NCI-H2171 treated with DMSO at 0.1 percent for 48 hours (cell line): ENCODE measurements around the gene KDM4B.

Experiments used
- DNase-seq: peaks from one replicate; lab custom pipeline; 2025; lab: John Stamatoyannopoulos, UW

The KDM4B gene

GRCh38 chr19:5122671-5123409 is 153.9 kb downstream of the KDM4B start:
- DNase-seq: no peak

DNA sequence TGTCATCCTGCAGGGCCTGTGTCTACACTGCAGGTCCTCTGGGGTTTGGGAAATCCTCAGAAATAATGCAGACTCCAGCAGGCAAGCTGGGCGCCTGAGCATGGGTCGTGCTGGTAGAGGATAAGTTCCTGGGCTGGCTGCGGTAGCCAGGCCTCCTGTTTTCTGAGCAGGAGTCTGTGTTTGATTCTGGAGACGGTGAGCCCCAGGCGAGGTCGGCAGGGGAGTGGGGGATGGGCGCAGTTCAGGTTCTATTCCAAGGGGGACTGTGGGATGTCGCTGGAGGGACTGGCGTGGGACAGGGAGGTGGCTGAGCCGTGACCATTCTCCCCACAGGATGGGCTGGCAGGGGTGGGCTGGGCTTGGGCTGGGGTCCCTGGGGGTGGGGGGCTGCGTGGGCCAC is 154.7 kb downstream of the KDM4B start:
- no peak for DNase-seq

GRCh38 chr19:5124111-5124855 is 155.4 kb downstream of the KDM4B start:
- DNase-seq: no peak

DNA sequence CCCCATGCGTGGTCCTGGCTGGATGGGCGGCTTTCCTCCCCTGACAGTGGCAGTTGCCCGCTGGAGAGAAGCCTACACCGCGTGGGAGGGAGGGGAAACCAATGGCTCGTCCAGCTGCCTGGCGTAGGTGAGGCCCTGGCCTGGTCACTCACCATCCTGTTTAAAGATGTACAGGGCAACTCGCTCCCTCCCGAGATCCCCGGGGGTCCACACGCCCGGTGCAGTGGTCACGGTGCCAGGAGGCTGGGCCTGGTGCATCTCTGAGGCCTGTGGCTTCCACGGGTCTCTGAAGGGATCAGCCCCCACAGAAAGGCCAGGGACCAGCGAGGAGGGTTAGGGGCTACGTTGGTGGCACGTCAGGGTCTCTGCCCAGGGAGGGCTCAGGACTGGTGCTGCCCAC is 156.5 kb downstream of the KDM4B start:
- no peak for DNase-seq

DNA sequence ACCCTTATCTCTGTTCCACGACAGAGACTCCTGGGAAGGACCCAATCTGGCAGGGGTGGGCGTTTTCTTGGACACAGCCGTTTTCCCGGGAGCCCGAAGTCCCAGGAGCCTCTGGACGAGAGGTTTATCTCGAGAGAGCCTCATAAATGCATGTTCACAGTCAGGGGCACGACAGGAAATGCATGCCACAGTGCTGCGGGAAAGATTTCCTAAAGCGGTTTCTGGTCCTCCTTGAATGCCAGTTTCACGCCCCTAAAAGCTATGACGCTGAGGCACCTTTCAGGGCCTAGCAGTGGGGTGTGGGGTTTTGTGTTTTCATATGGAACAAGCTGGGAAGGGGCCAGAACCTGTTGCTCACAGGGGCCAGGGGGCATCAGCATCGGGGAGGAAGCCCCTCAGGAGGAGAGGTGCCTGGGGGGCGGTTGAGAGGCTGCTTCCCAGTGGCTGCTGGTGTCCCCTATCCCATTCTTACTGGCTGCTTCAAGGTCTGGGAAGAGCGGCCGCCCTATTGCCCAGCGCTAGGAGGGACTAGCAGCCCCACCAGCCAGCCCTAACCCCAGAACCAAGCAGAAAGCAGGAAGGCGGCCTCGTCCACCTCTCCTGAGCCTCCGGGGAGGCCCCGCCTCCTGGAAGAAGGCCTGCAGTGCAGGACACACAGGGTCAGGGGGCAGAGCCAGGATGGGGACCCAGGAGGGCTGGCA is 157.0 kb downstream of the KDM4B start:
- no peak for DNase-seq

GRCh38 chr19:5126498-5127223 is 157.7 kb downstream of the KDM4B start:
- no peak for DNase-seq

GRCh38 chr19:5127717-5128116 is 158.8 kb downstream of the KDM4B start:
- no peak for DNase-seq

GRCh38 chr19:5128251-5128935 is 159.5 kb downstream of the KDM4B start:
- no peak for DNase-seq

- no peak for DNase-seq
These were observed 160.1 kb downstream of the KDM4B start for GRCh38 chr19:5128936-5129389.

GRCh38 chr19:5129691-5130090 is 160.8 kb downstream of the KDM4B start:
- DNase-seq: no peak

DNA sequence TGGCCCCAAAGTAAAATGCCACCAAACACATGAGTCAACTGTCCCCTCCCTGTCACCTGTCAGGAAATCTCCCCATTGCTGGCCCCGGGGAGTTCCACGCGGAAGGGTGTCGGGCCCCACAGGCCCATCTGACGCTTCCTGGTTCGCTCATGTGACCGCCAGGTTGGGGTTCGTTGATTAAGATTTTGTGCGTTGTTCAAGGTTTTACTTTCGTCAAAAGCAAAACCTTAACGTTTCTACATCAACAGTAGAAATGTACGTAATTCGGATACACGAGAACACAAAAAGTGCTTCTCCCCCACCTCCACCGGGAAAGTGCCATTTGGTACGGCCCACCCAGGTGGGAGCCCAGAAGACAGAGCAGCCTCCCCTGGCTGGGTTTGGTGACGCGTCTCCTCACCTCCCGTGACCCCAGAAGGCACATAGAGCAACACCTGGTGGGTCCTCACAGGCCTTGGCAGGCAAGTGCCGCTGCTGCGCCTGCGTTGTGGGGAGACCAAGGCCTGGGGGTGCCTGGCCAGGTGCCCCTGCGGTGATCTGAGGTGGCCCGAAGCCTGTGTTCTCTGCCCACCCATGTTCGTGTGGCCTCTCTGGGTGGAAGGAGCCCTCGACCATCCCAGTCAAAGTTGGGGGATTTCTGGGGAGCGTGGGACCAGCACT is 161.6 kb downstream of the KDM4B start:
- peak; percentile 15 for DNase-seq

DNA sequence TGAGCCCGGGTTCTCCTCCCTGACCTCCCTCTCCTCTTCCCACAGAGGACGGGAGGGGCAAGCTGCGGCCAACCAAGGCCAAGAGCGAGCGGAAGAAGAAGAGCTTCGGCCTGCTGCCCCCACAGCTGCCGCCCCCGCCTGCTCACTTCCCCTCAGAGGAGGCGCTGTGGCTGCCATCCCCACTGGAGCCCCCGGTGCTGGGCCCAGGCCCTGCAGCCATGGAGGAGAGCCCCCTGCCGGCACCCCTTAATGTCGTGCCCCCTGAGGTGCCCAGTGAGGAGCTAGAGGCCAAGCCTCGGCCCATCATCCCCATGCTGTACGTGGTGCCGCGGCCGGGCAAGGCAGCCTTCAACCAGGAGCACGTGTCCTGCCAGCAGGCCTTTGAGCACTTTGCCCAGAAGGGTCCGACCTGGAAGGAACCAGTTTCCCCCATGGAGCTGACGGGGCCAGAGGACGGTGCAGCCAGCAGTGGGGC is 162.2 kb downstream of the KDM4B start:
- no peak for DNase-seq

DNA sequence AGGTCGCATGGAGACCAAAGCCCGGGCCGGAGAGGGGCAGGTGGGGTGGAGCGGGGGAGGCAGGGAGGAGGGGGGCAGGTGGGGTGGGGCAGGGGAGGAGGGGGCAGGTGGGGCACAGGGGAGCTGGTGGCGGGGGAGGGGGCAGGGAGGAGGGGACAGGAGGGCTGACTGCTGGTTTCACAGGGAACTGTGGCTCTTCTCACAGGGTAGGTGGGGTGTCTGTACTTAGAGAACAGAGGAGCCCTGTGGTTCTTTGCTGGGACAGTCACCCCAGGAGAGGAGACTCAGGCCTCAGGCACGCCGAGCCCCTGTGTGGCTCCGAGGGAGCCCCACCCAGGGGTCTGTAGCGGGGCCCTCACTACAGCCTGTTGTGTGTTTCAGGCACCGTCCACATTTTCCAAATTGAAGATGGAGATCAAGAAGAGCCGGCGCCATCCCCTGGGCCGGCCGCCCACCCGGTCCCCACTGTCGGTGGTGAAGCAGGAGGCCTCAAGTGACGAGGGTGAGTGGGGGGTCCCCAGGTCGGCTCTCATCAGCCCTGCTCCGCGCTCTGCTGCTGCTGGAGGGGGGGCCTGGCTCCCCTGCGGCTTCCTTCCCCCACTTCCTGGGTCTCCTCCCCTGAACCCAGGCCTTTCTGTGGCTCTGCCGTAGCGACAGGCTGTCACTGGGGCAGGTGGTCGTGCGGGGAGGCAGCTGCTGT is 162.7 kb downstream of the KDM4B start:
- DNase-seq: no peak

DNA sequence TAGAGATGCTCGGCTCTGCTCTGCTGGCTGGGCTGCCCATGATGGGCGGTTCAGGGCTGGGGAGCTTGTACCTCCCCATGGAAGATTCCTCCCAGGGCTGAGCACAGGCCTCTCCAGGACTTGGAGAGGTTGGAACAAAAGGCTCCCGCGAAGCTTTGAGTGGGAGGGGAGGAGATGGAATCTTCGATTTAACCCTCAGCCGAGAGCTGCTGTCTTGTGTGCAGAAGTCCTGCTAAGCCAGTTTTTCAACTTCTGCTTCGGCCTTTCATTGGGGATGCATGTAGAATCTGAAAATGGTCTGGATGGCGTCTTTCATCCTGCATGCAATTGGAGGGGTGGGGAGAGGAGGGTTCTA is 163.3 kb downstream of the KDM4B start:
- DNase-seq: no peak

DNA sequence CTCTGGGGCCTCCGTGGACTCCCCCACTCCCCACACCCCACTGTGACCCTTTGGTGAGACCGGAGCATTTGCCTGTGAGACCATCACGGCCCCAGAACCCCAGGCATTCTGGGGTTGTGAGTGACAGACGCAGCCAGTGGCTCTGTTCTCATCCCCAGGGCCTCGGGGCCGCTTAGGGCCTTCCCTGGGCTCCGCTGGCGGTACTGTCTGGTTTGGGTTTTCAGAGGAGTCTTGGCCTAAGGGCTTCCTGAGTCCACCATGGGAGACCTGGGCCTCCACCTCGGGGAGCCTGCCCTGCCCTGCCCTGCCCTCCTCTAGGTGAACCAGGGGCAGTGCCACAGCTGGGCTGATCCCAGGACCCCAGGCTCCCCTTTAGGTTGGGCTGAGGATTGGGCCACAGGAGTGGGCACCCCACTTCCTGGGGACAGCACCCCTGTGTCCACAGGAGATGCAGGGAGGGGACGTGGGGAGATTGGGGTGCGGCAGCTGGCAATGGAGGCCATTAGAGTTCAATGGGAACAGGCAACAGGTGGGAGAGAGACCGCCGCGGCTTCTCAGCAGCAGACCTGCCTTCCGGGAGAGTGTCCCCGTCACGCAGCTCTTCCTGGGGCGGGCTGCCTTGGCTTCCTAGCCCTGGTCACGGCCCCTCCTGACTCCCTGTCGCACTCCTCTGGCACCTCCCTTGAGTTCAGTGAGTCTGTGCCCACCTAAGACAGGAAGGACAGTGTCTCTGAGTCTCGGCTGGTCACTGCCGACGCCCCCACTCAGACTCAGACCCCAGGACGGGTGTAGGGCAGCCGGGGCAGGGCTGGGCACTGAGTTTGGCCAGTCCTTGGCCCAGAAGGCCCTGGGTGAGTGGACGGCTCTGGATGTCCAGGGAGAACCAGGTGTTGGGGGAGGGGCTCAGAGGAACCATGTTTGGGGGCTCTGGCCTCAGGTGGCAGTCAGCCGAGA is 164.1 kb downstream of the KDM4B start:
- DNase-seq: no peak

- DNase-seq: no peak
These were observed 165.2 kb downstream of the KDM4B start for GRCh38 chr19:5133986-5134595.

DNA sequence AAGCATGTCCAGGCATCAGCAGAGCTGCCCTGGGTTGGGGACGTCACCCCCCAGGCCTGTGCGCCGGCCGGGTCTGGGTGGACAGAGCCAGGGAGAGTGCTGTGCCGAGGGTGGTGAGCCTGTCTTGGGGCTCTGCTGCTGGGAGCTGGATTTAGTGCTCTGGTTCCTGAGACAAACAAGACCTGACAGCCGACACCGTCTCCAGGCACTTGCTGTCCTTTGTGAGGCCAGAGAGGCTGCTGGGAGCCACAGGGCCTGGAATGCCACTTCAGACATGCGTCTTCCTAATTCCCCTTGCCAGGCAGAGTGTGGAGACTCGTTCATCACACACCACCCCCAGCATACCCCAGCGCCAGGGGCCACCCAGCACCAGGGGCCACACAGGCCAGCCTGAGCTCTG is 165.8 kb downstream of the KDM4B start:
- DNase-seq: no peak

- no peak for DNase-seq
These were observed 167.4 kb downstream of the KDM4B start for GRCh38 chr19:5136073-5136855.
